Esophagus muscularis mucosa (tissue), 4 donors: ENCODE measurements around the gene POU2F1.

ENCODE experiments used
- CTCF ChIP-seq, 3 experiments: fragments of 200-600 bp in 2 of 3; fragments of 450-650 bp in 1 of 3; sonication (generic) in 2 of 3; IDR thresholded peaks; one replicate each; pipeline ENCODE4 v1.5.1; 2017 to 2019; ENCODE audit warnings: antibody characterized with exemption in 3 of 3, mild to moderate bottlenecking in 2 of 3, moderate library complexity in 1 of 3
- EP300 ChIP-seq: sonication (generic); formaldehyde crosslinking; IDR thresholded peaks from one replicate; pipeline ENCODE4 v1.6.1; 2017; ENCODE audit warnings: antibody characterized with exemption
- POLR2A ChIP-seq: fragments of 450-650 bp; IDR thresholded peaks from one replicate; pipeline ENCODE4 v1.6.1; 2017; ENCODE audit warnings: antibody characterized with exemption, moderate library complexity, mild to moderate bottlenecking, low read depth
- POLR2AphosphoS5 ChIP-seq, 2 donors: sonication (generic); formaldehyde crosslinking; IDR thresholded peaks; one replicate each; pipeline ENCODE4 v1.6.1; 2017; ENCODE audit warnings: antibody characterized with exemption in 2 of 2

- no peak for TF ChIP-seq CTCF (IDR thresholded peaks at IDR 0.05)
- no peak for TF ChIP-seq POLR2A
- no peak for TF ChIP-seq POLR2AphosphoS5 (IDR thresholded peaks at IDR 0.05)
- TF ChIP-seq EP300: no peak
These were observed 246.5 kb downstream of the POU2F1 start for GRCh38 chr1:167467126-167467710.
